Hypothalamus (tissue), 51 donors: Measurements from ENCODE around the gene MIDN.
"Not testable (repeated sequence)": the region's sequence is repeated elsewhere in the genome, so short reads cannot be mapped to it uniquely, and the experiment has no call there.

Experiments used
- DNase-seq, 51 donors: peaks; one replicate each; lab custom pipeline; 2025; lab: John Stamatoyannopoulos, UW

Gene MIDN

DNA sequence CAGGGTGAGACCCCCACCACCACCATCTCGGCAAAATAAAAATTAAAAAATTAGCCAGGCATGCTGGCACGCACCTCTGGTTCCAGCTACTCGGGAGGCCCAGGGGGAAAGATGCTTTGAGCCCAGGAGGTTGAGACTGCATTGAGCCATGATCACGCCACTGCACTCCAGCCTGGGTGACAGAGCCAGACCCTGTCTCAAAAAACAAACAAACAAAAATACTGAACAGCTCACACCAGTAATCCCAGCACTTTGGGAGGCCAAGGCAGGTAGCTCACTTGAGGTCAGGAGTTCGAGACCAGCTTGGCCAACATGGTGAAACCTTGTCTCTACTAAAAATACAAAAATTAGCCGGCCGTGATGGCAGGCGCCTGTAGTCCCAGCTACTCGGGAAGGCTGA lies 57.0 kb downstream of the MIDN start:
- DNase-seq = not testable (repeated sequence)

DNA sequence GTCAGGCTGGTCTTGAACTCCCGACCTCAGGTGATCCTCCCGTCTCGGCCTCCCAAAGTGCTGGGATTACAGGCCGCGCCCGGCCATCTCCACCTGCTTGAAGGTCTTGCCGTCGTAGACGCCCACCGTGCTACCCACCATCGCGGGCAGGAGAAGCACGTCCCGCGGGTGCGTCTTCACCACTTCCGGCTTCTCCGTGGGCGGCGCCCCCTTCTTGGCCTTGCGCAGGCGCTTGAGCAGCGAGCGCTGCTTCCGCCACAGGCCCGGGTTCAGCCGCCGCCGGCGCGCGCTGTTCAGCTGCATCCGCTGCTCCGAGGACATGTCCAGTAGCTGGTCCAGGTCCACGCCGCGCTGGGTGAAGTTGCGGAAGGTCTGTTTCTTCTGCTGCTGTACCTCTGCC lies 58.9 kb downstream of the MIDN start:
- no peak for DNase-seq

GRCh38 chr19:1307755-1308303 lies 59.4 kb downstream of the MIDN start:
- no peak for DNase-seq

DNA sequence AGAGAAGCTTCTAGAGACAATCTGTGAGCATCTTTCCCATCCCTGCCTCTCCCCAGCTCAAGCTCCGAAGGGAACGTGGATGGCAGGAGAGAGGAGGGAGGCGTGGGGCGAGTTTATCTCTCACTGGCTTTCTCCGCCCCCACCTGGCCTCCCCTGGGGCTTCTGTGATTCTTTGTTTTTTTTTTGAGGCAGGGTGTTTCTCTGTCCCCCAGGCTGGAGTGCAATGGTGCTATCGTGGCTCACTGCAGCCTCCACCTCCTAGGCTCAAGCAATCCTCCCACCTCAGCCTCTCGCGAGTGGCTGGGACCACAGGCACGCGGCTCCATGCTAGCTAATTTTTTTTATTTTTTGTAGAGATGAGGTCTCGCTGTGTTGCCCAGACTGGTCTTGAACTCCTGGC lies 60.3 kb downstream of the MIDN start:
- no peak for DNase-seq
